Mucosa of descending colon (tissue), 3 donors: ENCODE results near the gene CYP27B1. TPM values are rescaled to one million over a fixed set of nuclear protein-coding genes. Genes with fewer than 3 reads are reported as not detected.

Experiments used
- ATAC-seq: fragments of 200-7000 bp; cut with Tn5 transposase; one replicate; pipeline ENCODE4 v1.9.1; 2020; ENCODE audit warnings: mild to moderate bottlenecking, moderate library complexity
- DNase-seq, 3 donors: peaks; one replicate each; pipeline ENCODE4 v3.0.0-alpha.2; 2020
- H3K36me3 ChIP-seq: fragments of 200-600 bp; one replicate; pipeline ENCODE4 v1.8.0; 2021; ENCODE audit warnings: low read depth, mild to moderate bottlenecking
- H3K4me1 ChIP-seq: fragments of 200-600 bp; one replicate; pipeline ENCODE4 v1.8.0; 2021; ENCODE audit warnings: low read depth, mild to moderate bottlenecking
- H3K4me3 ChIP-seq: fragments of 200-600 bp; one replicate; pipeline ENCODE4 v1.8.0; 2021; ENCODE audit warnings: mild to moderate bottlenecking
- H3K9me3 ChIP-seq: fragments of 200-600 bp; one replicate; pipeline ENCODE4 v1.8.0; 2021; ENCODE audit warnings: mild to moderate bottlenecking
- CTCF ChIP-seq: fragments of 200-600 bp; IDR thresholded peaks from one replicate; pipeline ENCODE4 v1.8.0; 2022; ENCODE audit warnings: antibody characterized with exemption, mild to moderate bottlenecking
- intact Hi-C, 2 donors: fragments of 100-400 bp; cut with DNase I in 1 of 2; cut with micrococcal nuclease in 1 of 2; formaldehyde crosslinking; loops; one replicate each; pipeline versions ENCODE4 v1.11.0 to v1.11.1; 2022; cut with DNase I, micrococcal nuclease
- total RNA-seq, 3 donors: library from RNA; stranded (reverse); fragmentation: NEBNext Ultra II Directional in 2 of 3; extraction: Animal tissue kit (Norgen Biotek cat#: 25700) in 2 of 3; gene quantifications; one replicate each; pipeline versions ENCODE4 v1.2.1 to v1.2.4, GENCODE V29; 2021 to 2023
- donor health status: DM: no; HTN: no; CAD: no; lungs with moderate emphysema.
- donor health status: DM: no; HTN: no; CAD: no.
- donor health status: DM: no; HTN: yes; CAD: no.

The CYP27B1 gene
- total RNA-seq, 3 donors from 2014 or later: 1.2 to 2.1 (median 1.4) TPM

GRCh38 chr12:57767876-57768275, 998 bp upstream of the CYP27B1 start:
- H3K4me1 ChIP-seq: peaks cover 28% of the 10 kb centered on the region
- no peak for ATAC-seq

GRCh38 chr12:57767305-57767698, 424 bp upstream of the CYP27B1 start:
- no peak overlapping the region for H3K4me3 ChIP-seq
- no peaks in the 10 kb centered on the region for H3K9me3 ChIP-seq
- DNase-seq (no peak), ATAC-seq (no peak)
- intact Hi-C loops: no loop called here
- no peak for TF ChIP-seq CTCF
- no peaks in the 10 kb centered on the region for H3K36me3 ChIP-seq
- H3K4me1 ChIP-seq: peaks cover 28% of the 10 kb centered on the region

More at GRCh38 chr12:57767876-57768275, 998 bp upstream of the CYP27B1 start:
- intact Hi-C loops: no loop called here
- no peak overlapping the region for H3K4me3 ChIP-seq
- no peak for TF ChIP-seq CTCF
- no peaks in the 10 kb centered on the region for H3K9me3 ChIP-seq
- no peak for DNase-seq
- no peaks in the 10 kb centered on the region for H3K36me3 ChIP-seq

- Histone ChIP-seq H3K9me3 (no peaks in the 10 kb centered on the region), H3K4me1 (peaks cover 21% of the 10 kb centered on the region), H3K4me3 (peak overlapping the region; percentile 1), H3K36me3 (no peaks in the 10 kb centered on the region)
- intact Hi-C loops: no loop called here
- ATAC-seq (peak; percentile 49), DNase-seq (peak in 1 of 3 donors; percentile 65)
- TF ChIP-seq CTCF: no peak
These were observed 997 bp downstream of the CYP27B1 start for GRCh38 chr12:57765698-57766463.

GRCh38 chr12:57765003-57765697, 1.7 kb downstream of the CYP27B1 start:
- Histone ChIP-seq H3K4me1 (peaks cover 20% of the 10 kb centered on the region), H3K9me3 (no peaks in the 10 kb centered on the region), H3K36me3 (no peaks in the 10 kb centered on the region), H3K4me3 (peak overlapping the region; percentile 1)
- TF ChIP-seq CTCF: no peak
- peak; percentile 66 to 73 (median 67) for DNase-seq
- ATAC-seq: peak; percentile 75
- intact Hi-C loops: no loop called here

- TF ChIP-seq CTCF: no peak
- DNase-seq (peak in 2 of 3 donors; percentile 54 to 69), ATAC-seq (peak; percentile 67)
- H3K36me3 ChIP-seq: no peaks in the 10 kb centered on the region
- intact Hi-C loops: no loop called here
- H3K9me3 ChIP-seq: no peaks in the 10 kb centered on the region
- H3K4me1 ChIP-seq: peaks cover 20% of the 10 kb centered on the region
- no peak overlapping the region for H3K4me3 ChIP-seq
These were observed 2.2 kb downstream of the CYP27B1 start for GRCh38 chr12:57764662-57765002.
